Hindlimb muscle (tissue), 1 donor: ENCODE data around the gene SKAP2. TPM values are rescaled to one million over a fixed set of nuclear protein-coding genes. Genes with fewer than 3 reads are reported as not detected.
A peak's percentile ranks its signal among the peaks of the same experiment; 100 is the strongest.

Experiments used
- DNase-seq: peaks from one replicate; pipeline ENCODE4 v3.0.0-alpha.2; 2013
- polyA plus RNA-seq: library from polyadenylated mRNA; unstranded; fragments of 120-200 nt; gene quantifications from one replicate; pipeline ENCODE4 v1.2.1, GENCODE V29; 2013; ENCODE audit not compliant: insufficient read length

Gene SKAP2
- polyA plus RNA-seq, 1 donor: 12.1 TPM

GRCh38 chr7:26694713-26695112, 169.7 kb downstream of the SKAP2 start:
- no peak for DNase-seq

- peak; percentile 64 for DNase-seq
Observed at GRCh38 chr7:26694141-26694540, 170.2 kb downstream of the SKAP2 start.

- DNase-seq: no peak
Observed at GRCh38 chr7:26691886-26692285, 172.5 kb downstream of the SKAP2 start.

- DNase-seq: no peak
Observed at GRCh38 chr7:26691406-26691805, 173.0 kb downstream of the SKAP2 start.

GRCh38 chr7:26690135-26690805, 174.1 kb downstream of the SKAP2 start:
- DNase-seq: peak; percentile 81

- no peak for DNase-seq
Observed at GRCh38 chr7:26688936-26689506, 175.4 kb downstream of the SKAP2 start.

- DNase-seq: no peak
Observed at GRCh38 chr7:26688388-26688787, 176.0 kb downstream of the SKAP2 start.

- no peak for DNase-seq
Observed at GRCh38 chr7:26687032-26687431, 177.4 kb downstream of the SKAP2 start.

- DNase-seq: peak; percentile 89
Observed at GRCh38 chr7:26686448-26686981, 177.9 kb downstream of the SKAP2 start.

GRCh38 chr7:26685606-26686005, 178.8 kb downstream of the SKAP2 start:
- no peak for DNase-seq

- DNase-seq: no peak
Observed at GRCh38 chr7:26684447-26684846, 179.9 kb downstream of the SKAP2 start.

GRCh38 chr7:26683277-26683676, 181.1 kb downstream of the SKAP2 start:
- no peak for DNase-seq

- no peak for DNase-seq
Observed at GRCh38 chr7:26681819-26682418, 182.5 kb downstream of the SKAP2 start.

GRCh38 chr7:26680587-26680986, 183.8 kb downstream of the SKAP2 start:
- no peak for DNase-seq

- no peak for DNase-seq
Observed at GRCh38 chr7:26675143-26675887, 189.1 kb downstream of the SKAP2 start.

- no peak for DNase-seq
Observed at GRCh38 chr7:26673858-26674257, 190.5 kb downstream of the SKAP2 start.

GRCh38 chr7:26673271-26673670, 191.1 kb downstream of the SKAP2 start:
- DNase-seq: no peak

GRCh38 chr7:26670841-26671240, 193.5 kb downstream of the SKAP2 start:
- no peak for DNase-seq

GRCh38 chr7:26670290-26670689, 194.1 kb downstream of the SKAP2 start:
- no peak for DNase-seq

GRCh38 chr7:26668821-26669220, 195.6 kb downstream of the SKAP2 start:
- no peak for DNase-seq

GRCh38 chr7:26667514-26668133, 196.8 kb downstream of the SKAP2 start:
- DNase-seq: peak; percentile 88

GRCh38 chr7:26664735-26665416, 199.5 kb downstream of the SKAP2 start:
- DNase-seq: no peak
